Fibroblast of the conjunctiva (primary cell): ENCODE results near the gene MSI1.
"Not testable (repeated sequence)": the region's sequence is repeated elsewhere in the genome, so short reads cannot be mapped to it uniquely, and the experiment has no call there.

ENCODE experiments used
- DNase-seq: peaks from one replicate; pipeline ENCODE4 v3.0.0-alpha.2; 2010; ENCODE audit warnings: low read depth

Gene MSI1

DNA sequence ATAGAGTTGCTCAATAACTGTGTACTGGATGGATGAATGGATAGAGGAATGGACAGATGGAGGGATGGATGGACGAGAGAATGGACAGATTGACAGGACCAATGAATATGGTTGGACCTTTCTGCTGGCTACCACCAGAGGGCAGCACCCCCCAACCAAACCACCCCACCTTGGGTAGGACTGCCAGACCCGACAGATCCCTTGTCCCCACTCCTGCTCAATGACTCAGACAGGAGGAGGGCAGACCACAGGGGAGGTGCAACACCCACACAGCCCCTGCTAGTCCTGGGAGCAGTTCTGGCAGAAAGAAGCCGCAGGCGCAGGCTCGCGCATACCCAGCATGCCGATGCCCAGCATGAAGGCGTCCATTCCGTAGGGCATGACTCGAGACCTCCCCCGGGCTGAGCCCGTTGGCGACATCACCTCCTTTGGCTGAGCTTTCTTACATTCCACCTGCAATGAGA lies 12.4 kb downstream of the MSI1 start:
- peak; percentile 75 for DNase-seq

GRCh38 chr12:120353556-120354317 lies 15.2 kb downstream of the MSI1 start:
- DNase-seq, result no peak

DNA sequence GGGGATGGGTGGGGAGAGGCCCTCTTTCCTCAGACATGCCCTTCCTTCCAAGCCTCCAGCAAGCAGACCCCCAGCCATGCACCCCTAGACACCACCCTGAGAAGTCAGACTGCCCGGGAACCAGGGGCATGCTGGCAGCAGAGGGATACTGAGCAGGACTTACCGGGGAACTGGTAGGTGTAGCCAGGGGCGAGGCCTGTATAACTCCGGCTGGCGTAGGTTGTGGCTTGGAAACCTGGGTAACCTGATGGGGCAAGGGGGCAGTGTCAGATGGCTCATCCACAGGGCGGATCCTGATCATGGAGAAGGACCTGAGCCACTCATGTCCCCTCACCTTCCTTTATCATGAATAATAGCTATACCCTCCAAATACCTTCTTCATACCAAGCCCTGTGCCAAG lies 15.8 kb downstream of the MSI1 start:
- no peak for DNase-seq

- no peak for DNase-seq
These were observed 16.8 kb downstream of the MSI1 start for GRCh38 chr12:120352117-120352516.

- no peak for DNase-seq
These were observed 18.2 kb downstream of the MSI1 start for GRCh38 chr12:120350576-120351350.

DNA sequence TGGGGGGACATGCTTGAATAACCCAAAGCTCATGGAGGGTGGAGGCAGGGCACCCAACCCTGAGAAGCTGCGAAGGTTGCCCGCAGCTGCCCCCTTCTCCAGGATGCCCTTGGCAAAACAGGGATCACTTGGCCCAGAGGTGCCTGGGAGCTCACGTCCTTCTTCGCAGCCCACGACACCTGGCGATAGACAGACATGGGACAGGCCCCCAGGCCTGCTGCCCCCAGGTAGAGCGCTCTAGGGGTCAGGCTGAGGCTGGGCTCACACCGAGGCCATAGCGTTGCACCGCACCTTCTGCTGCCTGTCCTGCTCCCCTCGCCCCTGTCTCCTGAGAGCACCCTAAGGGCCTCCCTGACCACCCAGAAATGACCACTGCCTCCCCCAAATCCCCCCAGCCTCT lies 21.2 kb downstream of the MSI1 start:
- no peak for DNase-seq

GRCh38 chr12:120346681-120347080 lies 22.3 kb downstream of the MSI1 start:
- DNase-seq, result no peak

DNA sequence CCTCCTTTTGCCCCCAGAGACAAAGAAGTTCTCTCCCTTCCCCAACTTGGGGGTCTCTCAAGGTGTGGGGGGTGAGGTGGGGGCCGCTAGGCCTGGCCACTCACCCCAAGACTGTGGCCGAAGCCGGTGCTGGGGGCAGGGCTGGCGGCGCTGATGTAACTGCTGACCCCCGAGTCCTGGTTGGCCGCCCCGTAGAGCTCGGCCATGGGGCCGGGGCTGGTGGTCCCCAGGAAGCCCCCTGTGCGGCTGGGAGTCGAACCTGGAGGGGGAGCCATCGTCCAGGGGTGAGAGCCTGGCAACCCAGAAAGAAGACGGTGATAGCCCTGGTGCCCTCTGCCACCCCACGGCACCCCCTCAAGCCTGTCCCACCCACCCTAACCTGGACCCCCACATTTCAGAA lies 22.9 kb downstream of the MSI1 start:
- DNase-seq, result no peak

DNA sequence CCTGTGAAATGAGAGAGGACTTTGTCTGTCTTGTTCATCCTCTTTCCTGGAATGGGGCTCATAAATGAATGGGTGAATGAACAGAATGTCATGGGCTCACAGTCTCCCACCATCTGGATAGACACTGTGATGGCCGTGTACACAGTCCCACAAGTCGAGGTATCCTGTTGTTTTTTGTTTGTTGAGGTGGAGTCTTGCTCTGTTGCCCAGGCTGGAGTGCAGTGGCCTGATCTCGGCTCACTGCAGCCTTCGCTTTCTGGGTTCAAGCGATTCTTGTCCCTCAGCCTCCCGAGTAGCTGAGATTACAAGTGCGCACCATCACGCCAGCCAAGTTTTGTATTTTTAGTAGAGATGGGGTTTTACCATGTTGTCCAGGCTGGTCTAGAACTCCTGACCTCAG lies 25.3 kb downstream of the MSI1 start:
- DNase-seq, result no peak

- no peak for DNase-seq
These were observed 25.9 kb downstream of the MSI1 start for GRCh38 chr12:120343039-120343537.

- DNase-seq, result no peak
These were observed 26.6 kb downstream of the MSI1 start for GRCh38 chr12:120342175-120343038.

DNA sequence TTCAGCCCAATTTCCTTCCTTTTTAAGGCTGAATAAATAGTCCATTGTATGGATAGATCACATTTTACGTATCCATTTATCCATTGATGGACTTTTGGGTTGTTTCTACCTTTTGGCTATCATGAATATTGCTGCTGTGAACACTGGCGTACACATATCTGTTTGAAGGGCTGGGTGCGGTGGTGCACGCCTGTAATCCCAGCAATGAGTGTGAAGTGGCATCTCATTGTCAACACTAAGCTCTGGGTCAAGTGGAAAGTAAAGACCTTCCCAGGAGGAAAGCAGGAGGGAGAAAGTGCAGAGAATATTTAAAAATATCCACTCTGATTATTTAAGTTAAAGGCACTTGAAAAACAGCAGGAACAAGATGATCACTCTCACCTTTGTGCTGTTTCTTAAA lies 29.7 kb downstream of the MSI1 start:
- no peak for DNase-seq

GRCh38 chr12:120337730-120338129 lies 31.2 kb downstream of the MSI1 start:
- DNase-seq, result no peak

GRCh38 chr12:120336392-120336791 lies 32.6 kb downstream of the MSI1 start:
- DNase-seq, result not testable (repeated sequence)

DNA sequence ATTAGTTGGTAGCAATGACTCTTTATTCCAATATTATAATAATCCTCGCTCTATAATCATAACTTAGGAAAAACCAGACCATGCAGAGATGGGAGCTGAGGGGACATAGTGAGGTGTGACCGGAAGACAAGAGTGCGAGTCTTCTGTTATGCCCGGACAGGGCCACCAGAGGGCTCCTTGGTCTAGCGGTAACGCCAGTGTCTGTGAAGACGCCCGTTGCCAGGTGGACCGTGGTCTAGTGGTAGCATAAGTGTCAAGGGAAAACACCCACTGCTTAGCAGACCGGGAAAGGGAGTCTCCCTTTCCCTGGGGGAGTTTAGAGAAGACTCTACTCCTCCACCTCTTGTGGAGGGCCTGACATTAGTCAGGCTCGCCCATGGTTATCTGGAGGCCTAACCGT lies 33.5 kb downstream of the MSI1 start:
- peak; percentile 12 for DNase-seq

DNA sequence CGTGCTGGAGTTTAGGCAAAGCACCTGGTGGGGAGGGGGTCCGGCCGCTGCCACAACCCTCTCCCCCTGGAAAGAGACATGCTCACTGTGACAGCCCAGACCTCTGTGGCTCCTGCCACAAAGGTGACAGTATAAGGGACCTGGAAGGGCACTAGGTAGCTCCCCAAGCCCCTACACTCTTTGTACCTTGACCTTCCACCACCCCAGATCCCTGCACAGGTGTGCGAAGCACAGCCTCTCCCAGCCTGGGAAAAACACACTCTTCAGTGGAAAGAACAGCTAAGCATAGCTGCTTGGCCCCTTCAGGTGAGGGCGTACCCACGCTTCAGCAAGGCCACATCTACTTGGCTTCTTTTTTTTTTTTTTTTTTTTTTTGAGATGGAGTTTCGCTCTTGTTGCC lies 36.4 kb downstream of the MSI1 start:
- no peak for DNase-seq

GRCh38 chr12:120332041-120332440 lies 36.9 kb downstream of the MSI1 start:
- DNase-seq, result no peak

- no peak for DNase-seq
These were observed 37.6 kb downstream of the MSI1 start for GRCh38 chr12:120331390-120331789.

- DNase-seq, result no peak
These were observed 40.7 kb downstream of the MSI1 start for GRCh38 chr12:120328228-120328627.

DNA sequence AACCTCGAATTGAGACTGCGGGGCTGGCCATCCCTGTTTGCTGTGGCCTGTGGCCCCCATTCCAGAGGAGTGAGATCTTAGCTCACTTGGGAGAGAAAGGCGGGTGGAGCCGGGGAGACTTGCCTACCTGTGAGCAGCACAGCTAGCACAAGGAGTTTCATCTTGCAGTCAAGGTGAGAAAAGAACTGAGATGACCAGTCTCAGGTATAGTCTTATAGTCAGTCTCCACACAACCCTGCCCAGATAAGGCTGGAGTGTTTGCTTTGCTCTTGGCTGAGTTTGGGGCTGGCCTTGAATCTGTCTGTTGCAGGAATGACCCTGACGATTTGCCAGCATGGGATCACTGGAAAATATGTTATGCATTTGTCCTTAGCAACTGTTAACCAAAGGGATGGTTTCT lies 41.4 kb downstream of the MSI1 start, which contains the start of gene PLA2G1B:
Gene PLA2G1B, minus strand, starts transcription at position 187 of the 400 bp plus-strand sequence. Its CDS starts 26 bp downstream, at position 161.
- DNase-seq, result no peak

GRCh38 chr12:120324841-120325417 lies 44.0 kb downstream of the MSI1 start:
- DNase-seq, result no peak

DNA sequence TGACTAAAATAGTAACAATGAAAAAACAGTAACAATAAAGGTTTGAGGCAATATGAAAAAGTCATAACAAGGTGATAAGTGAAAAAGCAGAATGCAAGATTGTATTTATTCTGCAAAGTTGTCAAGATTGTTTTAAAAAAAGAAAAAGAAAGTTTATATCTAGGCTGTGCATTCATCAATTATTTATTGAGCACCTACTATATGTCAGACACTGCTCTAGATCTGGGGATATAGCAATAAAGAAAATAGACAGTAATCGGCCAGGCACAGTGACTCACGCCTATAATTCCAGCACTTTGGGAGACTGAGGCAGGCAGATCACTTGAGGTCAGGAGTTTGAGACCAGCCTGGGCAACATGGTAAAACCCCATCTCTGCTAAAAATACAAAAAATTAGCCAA lies 45.2 kb downstream of the MSI1 start:
- no peak for DNase-seq
